Skeletal muscle tissue (tissue), 4 donors: ENCODE measurements around the gene ITPKB. TPM values are rescaled to one million over a fixed set of nuclear protein-coding genes. Genes with fewer than 3 reads are reported as not detected.

Experiments used
- H3K27ac ChIP-seq: one replicate; pipeline ENCODE4 v1.7.0; 2013; ENCODE audit warnings: mild to moderate bottlenecking, low read depth, low read length, inconsistent platforms
- H3K27me3 ChIP-seq, 3 donors: one replicate each; pipeline ENCODE4 v1.7.0; 2013; ENCODE audit warnings: low read length in 3 of 3; ENCODE audit not compliant: control insufficient read depth in 3 of 3, insufficient read depth in 3 of 3
- H3K36me3 ChIP-seq, 3 donors: one replicate each; pipeline ENCODE4 v1.7.0; 2013; ENCODE audit warnings: low read length in 3 of 3; ENCODE audit not compliant: control insufficient read depth in 3 of 3, insufficient read depth in 3 of 3
- H3K4me1 ChIP-seq, 3 donors: one replicate each; pipeline ENCODE4 v1.7.0; 2013; ENCODE audit warnings: low read length in 3 of 3, mild to moderate bottlenecking in 3 of 3; ENCODE audit not compliant: control insufficient read depth in 3 of 3, insufficient read depth in 3 of 3
- H3K4me3 ChIP-seq, 3 donors: one replicate each; pipeline ENCODE4 v1.7.0; 2013; ENCODE audit warnings: low read length in 3 of 3
- H3K9ac ChIP-seq, 3 donors: one replicate each; pipeline ENCODE4 v1.7.0; 2013; ENCODE audit warnings: low read length in 3 of 3, mild to moderate bottlenecking in 3 of 3, moderate library complexity in 2 of 3, low read depth in 1 of 3
- H3K9me3 ChIP-seq, 3 donors: one replicate each; pipeline ENCODE4 v1.7.0; 2013; ENCODE audit warnings: low read length in 3 of 3; ENCODE audit not compliant: control insufficient read depth in 3 of 3
- total RNA-seq: library from RNA; depleted of rRNA; stranded (reverse); fragments of >200 nt; gene quantifications from one replicate; pipeline ENCODE4 v1.2.3, GENCODE V29; 2014
- donor health status: Osteomylitis.

Gene ITPKB
- 18.8 TPM for total RNA-seq

- H3K36me3 ChIP-seq, result peaks cover 2 to 13% (median 6%) of the 10 kb centered on the region in 3 donors
- H3K9me3 ChIP-seq, result no peaks in the 10 kb centered on the region
- peaks cover 29 to 40% (median 35%) of the 10 kb centered on the region in 3 donors for H3K4me1 ChIP-seq
- H3K9ac ChIP-seq, result peak within 1 kb of the TSS; percentile 85 to 91 (median 90)
- H3K4me3 ChIP-seq, result peak within 1 kb of the TSS; percentile 77 to 90 (median 87)
- no peaks in the 10 kb centered on the region for H3K27me3 ChIP-seq
- H3K27ac ChIP-seq, result peak within 1 kb of the TSS; percentile 73
These were observed at the start of gene ITPKB for GRCh38 chr1:226738995-226739695. ITPKB (minus strand) TSS chr1:226739282; CDS start chr1:226737458, 1,824 bp downstream.

GRCh38 chr1:226787638-226788037 is 48.6 kb upstream of the ITPKB start:
- no peaks in the 10 kb centered on the region for H3K36me3 ChIP-seq
- no peaks in the 10 kb centered on the region for H3K4me1 ChIP-seq
- H3K27ac ChIP-seq, result no peak overlapping the region
- H3K9me3 ChIP-seq, result no peaks in the 10 kb centered on the region
- H3K4me3 ChIP-seq, result no peak overlapping the region
- no peak overlapping the region for H3K9ac ChIP-seq
- no peaks in the 10 kb centered on the region for H3K27me3 ChIP-seq

- Histone ChIP-seq H3K27ac (no peak overlapping the region), H3K4me3 (no peak overlapping the region)
These were observed 48.0 kb upstream of the ITPKB start for GRCh38 chr1:226787071-226787470.

DNA sequence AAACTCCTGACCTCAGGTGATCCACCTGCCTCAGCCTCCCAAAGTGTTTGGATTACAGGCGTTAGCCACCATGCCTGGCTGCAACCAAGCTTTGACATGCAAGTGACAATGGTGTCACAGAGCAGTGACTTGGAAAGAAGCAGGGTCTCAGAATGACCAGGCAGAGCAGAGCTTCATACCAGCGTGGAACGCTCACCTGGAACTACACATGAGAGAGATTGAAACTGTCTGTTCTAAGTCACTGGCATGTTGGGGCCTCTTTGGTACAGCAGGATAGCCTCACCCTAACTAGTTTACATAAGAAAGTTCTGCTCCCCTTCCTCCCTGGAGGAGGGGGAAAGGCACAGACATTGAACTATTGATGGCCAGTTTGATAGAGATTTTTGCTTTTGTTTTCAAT is 47.5 kb upstream of the ITPKB start:
- Histone ChIP-seq H3K36me3 (no peaks in the 10 kb centered on the region), H3K27ac (no peak overlapping the region), H3K9ac (no peak overlapping the region), H3K27me3 (no peaks in the 10 kb centered on the region), H3K9me3 (no peaks in the 10 kb centered on the region), H3K4me1 (no peaks in the 10 kb centered on the region), H3K4me3 (no peak overlapping the region)

More at GRCh38 chr1:226787071-226787470, 48.0 kb upstream of the ITPKB start:
- no peaks in the 10 kb centered on the region for H3K4me1 ChIP-seq
- no peaks in the 10 kb centered on the region for H3K9me3 ChIP-seq
- H3K27me3 ChIP-seq, result no peaks in the 10 kb centered on the region
- no peak overlapping the region for H3K9ac ChIP-seq
- no peaks in the 10 kb centered on the region for H3K36me3 ChIP-seq

GRCh38 chr1:226785805-226786204 is 46.7 kb upstream of the ITPKB start:
- Histone ChIP-seq H3K27me3 (no peaks in the 10 kb centered on the region), H3K4me1 (no peaks in the 10 kb centered on the region), H3K9me3 (no peaks in the 10 kb centered on the region), H3K27ac (no peak overlapping the region), H3K36me3 (no peaks in the 10 kb centered on the region), H3K4me3 (no peak overlapping the region), H3K9ac (no peak overlapping the region)

DNA sequence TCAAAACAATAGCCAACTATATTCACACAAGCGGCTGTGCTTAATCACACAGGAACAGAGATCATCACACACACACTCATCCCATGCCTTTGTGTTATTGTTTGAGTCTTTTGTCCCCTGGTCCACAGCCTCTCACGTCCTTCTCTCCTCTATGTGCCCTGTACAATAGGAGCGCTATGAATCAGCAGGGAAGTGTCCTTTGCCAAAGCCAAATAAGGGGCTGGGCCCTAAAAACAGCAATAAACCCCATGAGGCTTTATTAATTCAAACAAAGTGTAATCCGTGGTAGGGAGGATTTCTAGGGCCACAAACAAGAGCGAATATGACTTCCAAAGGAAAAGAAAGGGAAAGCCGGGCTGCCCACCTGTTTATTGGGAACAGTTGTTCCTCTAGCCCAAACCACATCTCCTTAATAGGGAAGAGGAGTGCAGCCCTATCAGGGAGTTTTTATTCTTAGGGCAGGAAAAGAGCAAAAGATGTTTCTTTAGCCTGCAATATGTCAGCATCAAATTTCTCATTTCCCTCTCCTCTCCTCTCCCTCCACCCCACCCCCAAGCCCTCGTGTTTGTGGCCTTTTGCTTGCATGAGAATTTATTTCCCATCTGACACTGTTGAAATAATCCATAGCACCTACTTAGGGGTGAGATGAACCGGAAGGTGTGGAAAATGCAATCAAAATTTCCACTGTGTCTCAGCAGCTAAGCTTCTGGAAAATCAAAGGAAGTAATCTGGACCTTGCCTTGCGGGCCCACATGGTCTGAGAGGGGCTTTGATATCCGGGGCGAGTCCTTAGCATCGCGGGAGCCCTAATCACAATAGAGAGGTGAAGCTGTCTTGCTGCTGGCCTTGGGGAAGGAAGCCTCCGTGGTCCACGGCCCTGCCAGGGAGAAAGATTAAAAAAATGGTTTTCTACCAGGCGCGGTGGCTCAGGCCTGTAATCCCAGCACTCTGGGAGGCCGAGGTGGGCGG is 45.3 kb upstream of the ITPKB start:
- Histone ChIP-seq H3K36me3 (no peaks in the 10 kb centered on the region), H3K4me3 (no peak overlapping the region), H3K9ac (peak overlapping the region in 1 of 3 donors; percentile 8), H3K9me3 (no peaks in the 10 kb centered on the region), H3K27me3 (no peaks in the 10 kb centered on the region), H3K27ac (no peak overlapping the region), H3K4me1 (no peaks in the 10 kb centered on the region)

DNA sequence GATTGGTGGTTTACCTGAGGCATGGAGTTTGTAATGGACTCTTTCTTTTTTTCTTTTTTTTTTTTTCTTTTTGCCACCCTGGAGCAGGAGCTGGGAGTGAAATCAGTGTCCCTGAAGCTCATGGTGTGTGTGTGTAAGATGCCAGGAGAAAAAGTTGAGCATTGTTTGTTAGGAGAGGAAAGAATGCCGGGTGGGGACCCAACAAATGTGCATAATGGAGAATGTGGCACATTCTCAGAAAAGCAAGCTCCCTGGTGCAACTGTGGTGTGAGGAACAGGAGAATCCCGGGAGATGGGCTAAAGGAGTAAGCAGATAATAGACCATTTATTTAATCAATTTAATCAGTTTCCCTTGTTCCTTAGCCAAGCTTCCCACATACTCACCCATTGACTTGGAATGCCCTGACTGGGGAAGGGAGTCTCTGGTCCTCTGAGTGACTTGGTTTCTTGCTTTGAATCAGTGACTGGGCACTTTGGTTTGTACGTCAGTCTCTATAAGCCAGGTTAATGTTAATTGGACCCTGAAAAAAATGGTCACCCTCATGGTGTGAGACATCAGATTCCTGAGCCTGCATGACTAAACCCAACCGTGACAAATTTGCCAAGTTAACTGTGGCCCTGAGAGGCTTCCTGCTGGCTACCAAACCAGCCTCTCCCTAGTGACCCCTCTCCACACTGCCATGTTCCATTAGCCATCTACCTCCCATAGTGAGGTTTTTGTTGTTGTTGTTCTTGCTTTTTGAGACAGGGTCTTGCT is 43.9 kb upstream of the ITPKB start:
- no peak overlapping the region for H3K27ac ChIP-seq

DNA sequence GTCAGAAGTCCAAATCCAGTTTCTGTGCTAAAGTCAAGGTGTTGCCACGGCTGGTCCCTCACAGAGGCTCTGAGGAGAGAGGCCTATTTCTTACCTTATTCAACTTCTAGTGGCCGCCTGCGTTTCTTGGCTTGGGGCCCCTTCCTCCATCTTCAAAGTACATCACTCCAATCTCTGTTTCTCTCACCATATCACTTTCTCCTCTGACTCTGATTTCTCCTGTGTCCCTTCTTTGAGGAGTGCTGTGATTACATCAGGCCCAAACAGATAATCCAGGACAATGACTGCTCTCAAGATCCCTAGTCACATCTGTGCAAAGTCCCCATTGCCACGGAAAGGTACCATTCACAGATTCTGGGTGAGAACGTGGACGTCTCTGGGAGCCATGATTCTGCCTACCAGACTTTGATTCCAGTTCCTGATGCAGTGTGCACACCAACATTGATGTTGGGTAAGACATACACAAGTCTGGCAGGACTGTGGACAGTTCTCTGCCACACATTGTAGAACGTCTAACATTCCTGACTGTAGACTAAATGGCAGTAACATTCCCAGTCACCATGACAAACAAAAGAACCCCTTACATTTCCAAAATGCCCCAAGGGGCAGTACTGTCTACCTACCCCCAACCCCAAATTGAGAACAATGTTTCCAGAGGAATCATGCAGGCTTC is 43.0 kb upstream of the ITPKB start:
- Histone ChIP-seq H3K4me3 (no peak overlapping the region), H3K27ac (no peak overlapping the region), H3K36me3 (no peaks in the 10 kb centered on the region), H3K9me3 (no peaks in the 10 kb centered on the region), H3K27me3 (no peaks in the 10 kb centered on the region), H3K4me1 (peaks cover 0 to 5% (median 0%) of the 10 kb centered on the region in 3 donors), H3K9ac (no peak overlapping the region)

More for the DNA sequence above, 43.9 kb upstream of the ITPKB start:
- Histone ChIP-seq H3K4me1 (peaks cover 0 to 5% (median 0%) of the 10 kb centered on the region in 3 donors), H3K9ac (no peak overlapping the region), H3K4me3 (no peak overlapping the region), H3K27me3 (no peaks in the 10 kb centered on the region), H3K9me3 (no peaks in the 10 kb centered on the region), H3K36me3 (no peaks in the 10 kb centered on the region)

- H3K36me3 ChIP-seq, result no peaks in the 10 kb centered on the region
- peaks cover 0 to 5% (median 0%) of the 10 kb centered on the region in 3 donors for H3K4me1 ChIP-seq
- H3K4me3 ChIP-seq, result no peak overlapping the region
- H3K27me3 ChIP-seq, result no peaks in the 10 kb centered on the region
- no peak overlapping the region for H3K9ac ChIP-seq
- H3K9me3 ChIP-seq, result no peaks in the 10 kb centered on the region
- no peak overlapping the region for H3K27ac ChIP-seq
These were observed 40.5 kb upstream of the ITPKB start for GRCh38 chr1:226779561-226779960.
